Measurements from ENCODE around the gene MORF4L1.
"Not testable (repeated sequence)": the region's sequence is repeated elsewhere in the genome, so short reads cannot be mapped to it uniquely, and the experiment has no call there.

Gene MORF4L1, protein sequence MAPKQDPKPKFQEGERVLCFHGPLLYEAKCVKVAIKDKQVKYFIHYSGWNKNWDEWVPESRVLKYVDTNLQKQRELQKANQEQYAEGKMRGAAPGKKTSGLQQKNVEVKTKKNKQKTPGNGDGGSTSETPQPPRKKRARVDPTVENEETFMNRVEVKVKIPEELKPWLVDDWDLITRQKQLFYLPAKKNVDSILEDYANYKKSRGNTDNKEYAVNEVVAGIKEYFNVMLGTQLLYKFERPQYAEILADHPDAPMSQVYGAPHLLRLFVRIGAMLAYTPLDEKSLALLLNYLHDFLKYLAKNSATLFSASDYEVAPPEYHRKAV

DNA sequence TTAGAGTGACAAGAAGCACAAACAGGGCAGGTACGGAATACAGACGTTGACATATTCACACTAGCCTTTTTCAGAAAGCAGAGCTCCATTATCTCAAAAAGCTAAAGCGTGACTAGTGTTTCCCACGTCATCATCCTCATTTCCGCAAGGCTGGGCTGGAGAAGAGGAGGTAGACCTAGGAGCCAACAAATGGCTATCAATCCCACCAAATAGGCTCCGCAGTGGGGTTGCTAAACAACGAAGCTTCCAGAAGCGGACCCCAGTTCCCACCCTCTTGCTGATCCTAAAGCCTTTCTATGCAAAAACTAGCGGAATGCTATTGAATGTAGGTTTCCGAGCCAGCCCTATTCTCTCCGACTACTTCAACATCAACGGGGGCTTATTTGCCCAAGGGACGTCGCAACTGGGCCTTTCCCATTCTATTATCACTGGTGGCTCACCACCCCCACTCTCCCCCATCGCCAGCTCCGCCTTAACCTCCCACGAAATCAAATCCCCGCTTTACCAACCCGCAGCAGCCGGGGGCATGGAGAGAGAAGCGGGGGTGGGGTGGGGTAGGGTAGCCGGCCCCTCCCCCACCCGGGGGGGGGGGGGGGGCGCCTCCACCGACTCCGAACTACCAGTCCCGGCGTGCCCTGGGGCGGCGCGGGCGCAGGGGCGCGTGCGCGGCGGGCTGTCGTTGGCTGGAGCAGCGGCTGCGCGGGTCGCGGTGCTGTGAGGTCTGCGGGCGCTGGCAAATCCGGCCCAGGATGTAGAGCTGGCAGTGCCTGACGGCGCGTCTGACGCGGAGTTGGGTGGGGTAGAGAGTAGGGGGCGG, at the start of gene MORF4L1:
Gene MORF4L1 (plus strand): TSS at position 736 of the 817 bp plus-strand sequence. CDS start 128 bp downstream, outside the sequence.
- DNase-seq: peak; percentile 95

DNA sequence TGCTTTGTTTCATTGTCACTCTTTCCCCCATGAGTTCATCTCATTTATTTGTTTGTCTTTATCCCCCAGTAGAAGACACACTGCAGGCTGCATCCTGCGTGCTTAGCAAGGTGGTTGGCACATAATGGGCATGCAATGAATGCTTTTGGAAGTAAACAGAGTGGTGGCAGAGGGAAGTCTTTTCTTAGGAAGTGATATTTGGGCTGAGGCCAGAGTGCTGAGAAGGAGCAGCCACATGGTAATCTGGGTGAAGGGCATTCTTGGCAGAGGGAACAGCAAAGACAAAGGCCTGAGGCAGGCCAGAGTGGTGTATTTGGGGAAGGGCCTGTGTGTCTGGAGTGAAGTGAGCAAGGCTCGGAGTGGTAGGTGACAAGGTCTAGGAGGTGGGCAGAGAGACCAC, 43.8 kb upstream of the MORF4L1 start:
- DNase-seq: no peak

GRCh38 chr15:78830514-78831228, 42.0 kb upstream of the MORF4L1 start:
- DNase-seq: no peak

GRCh38 chr15:78831229-78832207, 41.2 kb upstream of the MORF4L1 start:
- DNase-seq: no peak

DNA sequence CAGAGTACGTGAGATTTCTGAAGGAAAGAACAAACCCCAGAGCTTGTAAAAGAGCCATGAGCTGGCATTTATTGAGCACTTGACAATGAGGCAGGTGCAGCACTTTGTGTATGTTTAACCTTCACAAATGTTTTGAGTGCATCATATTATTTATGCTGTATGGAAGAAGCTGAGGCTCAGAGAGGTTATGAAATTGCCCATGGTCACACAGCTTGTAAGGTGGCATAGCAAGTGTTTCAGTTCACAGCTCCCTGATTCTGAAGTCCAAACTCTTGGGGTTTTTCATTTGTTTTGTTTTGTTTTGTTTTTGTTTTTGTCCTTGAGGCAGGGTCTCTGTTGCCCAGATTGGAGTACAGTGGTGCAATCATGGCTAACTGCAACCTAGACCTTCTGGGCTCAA, 36.4 kb upstream of the MORF4L1 start:
- no peak for DNase-seq

DNA sequence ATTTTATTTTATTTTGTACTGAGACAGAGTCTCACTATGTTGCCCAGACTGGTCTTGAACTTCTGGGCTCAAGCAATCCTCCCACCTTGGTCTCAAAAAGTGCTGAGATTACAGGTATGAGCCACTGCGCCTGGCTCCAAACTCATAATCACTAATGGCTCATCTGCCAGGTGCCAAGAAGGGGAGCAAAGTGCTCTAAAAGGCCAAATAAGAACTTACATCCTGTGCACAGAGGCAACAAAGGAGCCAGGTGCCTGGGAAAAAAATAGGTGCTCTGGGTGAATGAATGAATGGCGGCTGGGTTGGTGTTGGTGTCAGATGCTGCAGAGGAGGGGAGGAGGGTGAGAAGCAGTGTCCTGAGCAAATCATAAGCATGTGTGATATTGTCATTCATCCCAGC, 35.6 kb upstream of the MORF4L1 start:
- DNase-seq: no peak

- DNase-seq: no peak
These were observed 35.1 kb upstream of the MORF4L1 start for GRCh38 chr15:78837543-78837942.

DNA sequence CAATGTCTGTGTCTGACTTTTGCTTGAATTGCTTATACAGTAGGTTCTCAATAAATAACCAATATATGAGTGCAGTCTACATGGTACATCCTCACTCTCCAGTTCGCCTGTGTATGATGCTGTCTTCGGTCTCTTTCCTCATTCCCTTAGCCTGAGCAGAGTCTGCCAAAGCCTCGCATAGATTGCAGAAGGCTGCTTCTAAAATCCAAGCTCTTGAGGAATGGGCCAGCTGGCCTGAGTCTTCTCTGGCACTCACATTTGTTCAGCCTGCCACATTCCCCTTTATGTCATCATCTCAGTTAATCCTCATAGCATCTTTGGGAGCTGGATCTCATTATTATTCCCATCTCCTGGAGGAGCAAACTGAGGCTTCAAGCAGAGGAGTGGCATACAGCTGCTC, 34.2 kb upstream of the MORF4L1 start:
- DNase-seq: no peak

DNA sequence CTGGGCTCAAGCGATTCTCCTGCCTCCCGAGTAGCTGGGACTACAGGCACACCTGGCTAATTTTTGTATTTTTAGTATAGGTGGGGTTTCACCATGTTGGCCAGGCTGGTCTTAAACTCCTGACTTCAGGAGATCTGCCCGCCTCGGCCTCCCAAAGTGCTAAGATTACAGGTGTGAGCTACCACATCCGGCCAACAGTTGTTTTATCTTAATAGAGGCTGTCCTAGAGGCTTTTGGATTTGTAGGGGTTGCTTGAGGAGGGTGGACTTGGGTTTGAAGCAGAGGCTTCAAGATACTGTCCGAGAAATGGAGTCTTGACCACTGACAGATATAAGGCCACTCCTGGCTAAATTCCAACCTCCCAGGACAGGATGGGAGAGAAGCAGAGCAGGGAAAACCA, 33.5 kb upstream of the MORF4L1 start:
- DNase-seq: not testable (repeated sequence)

DNA sequence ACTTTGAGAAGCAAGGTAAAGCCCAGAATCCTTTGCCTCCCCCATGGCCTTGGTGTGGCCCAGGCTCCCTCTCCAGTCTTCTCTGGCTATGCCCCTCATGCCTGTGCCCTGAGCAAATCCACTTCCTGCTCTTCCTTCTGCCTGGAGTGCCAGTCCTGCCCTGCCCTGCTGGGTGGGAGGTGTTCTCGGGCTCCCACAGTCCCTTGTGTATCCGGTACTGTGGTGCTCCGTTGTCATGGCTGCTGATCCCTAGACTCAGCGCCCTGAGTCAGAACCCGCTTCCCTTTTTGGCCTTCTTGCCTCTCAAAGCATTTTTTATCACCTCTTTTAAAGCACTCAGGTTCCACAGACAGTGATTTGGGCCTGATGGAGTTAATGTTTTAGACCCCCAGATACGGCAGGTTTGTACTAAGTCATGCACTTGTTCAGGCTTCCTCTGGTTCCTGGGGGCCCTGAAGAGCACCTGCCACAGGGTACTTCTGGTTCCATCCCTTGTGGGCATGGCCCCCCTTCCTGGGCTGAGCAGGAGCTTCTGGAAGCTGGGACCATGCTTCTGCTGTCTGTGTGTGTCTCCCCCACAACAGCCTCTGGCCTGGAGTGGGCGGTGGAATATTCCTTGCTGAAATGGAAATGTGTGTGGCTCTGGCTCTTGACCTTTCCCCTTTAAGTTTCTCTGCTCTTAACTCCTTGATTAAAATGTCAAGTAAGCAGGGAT, 31.9 kb upstream of the MORF4L1 start:
- no peak for DNase-seq

DNA sequence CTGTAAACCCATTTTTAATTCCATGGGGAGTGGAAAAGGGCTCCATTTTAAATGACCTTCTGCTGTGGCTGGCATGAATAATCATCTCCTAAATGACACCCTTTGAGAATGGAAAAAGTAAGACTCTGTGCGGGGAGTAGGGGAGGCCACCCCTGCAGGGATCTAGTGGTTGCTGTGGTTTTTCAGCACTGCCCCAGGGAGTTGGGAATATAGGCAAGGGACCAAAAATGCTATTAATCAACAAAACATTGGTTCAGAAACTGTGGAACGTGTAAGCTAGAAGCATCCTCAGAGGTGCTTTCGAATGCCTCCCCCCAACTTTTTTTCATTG, 31.3 kb upstream of the MORF4L1 start:
- no peak for DNase-seq

GRCh38 chr15:78841891-78842290, 30.8 kb upstream of the MORF4L1 start:
- DNase-seq: no peak

DNA sequence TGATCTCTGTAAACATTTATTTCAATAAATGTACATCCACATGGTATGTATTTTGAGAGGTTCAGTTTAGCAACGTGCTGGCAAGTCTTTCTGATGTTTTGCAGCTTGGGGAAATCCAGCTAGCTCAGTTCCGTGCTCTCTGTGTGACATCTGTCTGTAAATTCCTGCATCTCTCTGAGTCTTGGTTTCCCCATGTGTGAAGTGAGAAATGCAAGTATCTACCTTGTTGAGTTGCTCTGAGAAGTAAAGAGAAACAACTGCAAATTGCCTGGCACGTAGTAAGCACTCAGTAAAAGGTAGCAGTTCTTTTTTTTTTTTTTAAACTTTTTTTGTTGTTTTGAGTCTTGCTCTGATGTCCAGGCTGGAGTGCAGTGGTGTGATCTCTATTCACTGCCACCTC, 30.2 kb upstream of the MORF4L1 start:
- DNase-seq: no peak

- DNase-seq: not testable (repeated sequence)
These were observed 25.8 kb upstream of the MORF4L1 start for GRCh38 chr15:78846906-78847305.

DNA sequence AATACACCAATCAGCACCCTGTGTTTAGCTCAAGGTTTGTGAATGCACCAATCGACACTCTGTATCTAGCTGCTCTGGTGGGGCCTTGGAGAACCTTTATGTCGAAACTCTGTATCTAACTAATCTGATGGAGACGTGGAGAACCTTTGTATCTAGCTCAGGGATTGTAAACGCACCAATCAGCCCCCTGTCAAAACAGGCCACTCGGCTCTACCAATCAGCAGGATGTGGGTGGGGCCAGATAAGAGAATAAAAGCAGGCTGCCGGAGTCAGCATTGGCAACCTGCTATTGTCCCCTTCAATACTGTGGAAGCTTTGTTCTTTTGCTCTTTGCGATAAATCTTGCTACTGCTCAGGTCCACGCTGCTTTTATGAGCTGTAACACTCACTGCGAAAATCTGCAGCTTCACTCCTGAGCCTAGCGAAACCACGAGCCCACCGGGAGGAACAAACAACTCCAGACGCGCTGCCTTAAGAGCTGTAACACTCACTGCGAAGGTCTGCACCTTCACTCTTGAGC, 25.2 kb upstream of the MORF4L1 start:
- DNase-seq: not testable (repeated sequence)

DNA sequence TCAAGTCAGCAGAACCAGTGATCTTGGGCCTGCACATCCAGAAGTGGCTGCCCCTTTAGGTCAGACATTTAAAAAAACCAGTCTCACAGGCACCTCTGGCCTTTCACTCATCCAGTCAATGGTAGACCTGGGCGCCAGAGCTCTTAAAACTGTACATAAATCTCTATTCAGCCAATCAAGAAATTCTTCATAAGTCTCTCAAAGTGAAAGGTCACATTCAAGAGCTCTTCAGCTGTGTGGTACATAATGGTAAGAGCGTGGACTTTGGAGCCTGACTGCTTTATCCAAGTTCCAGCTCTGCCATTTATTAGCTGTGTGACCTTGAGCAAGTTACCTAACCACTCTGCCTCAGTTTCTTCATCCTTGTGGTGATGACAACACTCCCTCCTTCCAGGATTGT, 22.3 kb upstream of the MORF4L1 start:
- DNase-seq: no peak

DNA sequence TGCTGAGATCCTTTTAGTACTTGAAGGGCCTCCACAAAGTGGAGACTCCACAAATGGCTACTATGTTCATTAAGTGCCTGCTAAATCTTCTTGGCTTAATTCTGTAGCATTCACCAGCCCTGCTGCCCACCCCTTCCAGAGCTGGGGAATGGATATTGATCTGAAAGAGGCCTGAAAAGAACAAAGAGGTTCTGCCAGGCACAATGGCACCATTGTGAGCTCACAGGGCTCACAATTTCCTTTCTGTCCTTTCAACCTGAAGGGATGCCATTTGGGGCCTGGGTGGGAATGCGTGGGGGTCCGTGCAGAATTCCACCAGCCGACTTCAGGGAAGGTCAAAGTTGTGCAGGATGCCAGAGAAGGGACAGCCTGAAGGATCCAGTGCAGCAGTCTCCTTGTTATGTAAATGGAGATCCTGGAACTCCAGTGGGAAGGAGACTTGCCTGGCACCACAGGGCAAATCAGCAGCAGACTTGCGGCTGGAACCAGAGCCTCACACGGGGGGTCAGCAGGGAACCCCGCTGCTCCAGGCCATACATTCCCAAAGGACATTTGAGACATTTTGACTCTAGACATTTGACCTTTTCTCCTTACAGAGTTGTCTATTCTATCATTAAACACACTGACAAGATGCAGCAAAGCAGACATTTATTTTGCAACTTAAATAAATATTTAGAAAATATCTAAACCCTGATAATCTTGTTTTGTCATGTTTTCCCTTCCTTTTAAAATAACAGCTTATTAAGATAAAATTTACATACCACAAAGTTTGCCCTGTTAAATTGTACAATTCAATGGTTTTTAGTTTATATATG, 21.5 kb upstream of the MORF4L1 start:
- no peak for DNase-seq

DNA sequence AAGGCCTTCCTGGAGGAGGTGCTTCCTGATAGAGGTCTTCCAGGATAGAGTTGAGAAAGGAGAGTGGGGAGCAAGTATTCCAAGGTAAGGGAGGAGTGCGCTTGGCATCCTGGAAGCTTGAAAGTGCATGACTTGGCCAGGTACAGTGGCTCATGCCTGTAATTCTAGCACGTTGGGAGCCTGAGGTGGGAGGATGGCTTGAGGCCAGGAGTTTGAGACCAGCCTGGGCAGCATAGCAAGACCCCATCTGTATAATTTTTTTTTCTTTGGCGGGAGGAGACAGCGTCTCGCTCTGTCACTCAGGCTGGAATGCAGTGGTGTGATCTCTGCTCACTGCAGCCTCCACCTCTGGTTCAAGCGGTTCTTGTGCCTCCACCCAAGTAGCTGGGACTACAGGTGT, 19.2 kb upstream of the MORF4L1 start:
- no peak for DNase-seq

DNA sequence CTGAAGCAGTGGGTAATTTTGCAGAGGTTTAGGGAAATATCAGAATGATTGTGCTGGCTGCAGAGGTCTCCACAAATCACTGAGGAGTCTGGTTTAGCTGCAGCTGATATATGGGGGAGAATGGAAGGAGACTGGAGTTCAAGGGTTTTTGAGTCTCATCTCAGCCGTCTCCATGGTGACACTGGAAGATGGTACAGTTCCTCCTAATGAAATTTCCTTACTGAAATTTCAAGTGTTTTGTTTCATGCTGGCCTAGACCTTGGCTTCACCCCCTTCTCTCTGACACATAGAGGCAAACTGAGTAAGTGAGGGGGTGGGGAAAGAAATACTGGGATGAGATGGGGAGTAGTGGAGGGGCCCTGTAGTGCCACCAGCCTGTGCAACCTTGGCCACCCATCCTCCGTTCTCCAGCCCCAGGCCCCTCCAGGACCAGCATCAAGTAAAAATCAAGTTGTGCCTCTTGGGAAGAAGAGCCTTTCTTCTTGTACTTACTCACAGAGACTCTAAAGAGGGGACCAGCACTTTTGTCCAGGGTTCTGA, 17.8 kb upstream of the MORF4L1 start:
- no peak for DNase-seq

DNA sequence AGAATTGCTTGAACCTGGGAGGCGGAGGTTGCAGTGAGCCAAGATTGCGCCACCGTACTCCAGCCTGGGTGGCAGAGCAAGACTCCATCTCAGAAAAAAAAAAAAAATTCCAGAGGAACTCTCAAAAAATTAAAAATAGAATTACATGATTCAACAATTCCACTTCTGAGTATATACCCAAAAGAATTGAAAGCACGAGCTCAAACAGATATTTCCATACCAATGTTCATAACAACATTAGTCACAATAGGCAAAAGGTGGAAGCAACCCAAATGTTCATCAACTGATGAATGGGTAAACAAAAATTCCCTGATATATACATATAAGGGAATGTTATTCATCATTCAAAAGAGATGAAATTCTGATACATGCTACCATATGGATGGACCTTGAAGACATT, 16.9 kb upstream of the MORF4L1 start:
- DNase-seq: no peak

Measured in stimulated activated CD4-positive, alpha-beta T cell treated with anti-CD3 and anti-CD28 coated beads, Interleukin-4, amount 100 ng/mL, for 24 hours (primary cell).